Suprapubic skin (tissue), 4 donors: Measurements from ENCODE around the gene BCL6B. TPM values are rescaled to one million over a fixed set of nuclear protein-coding genes. Genes with fewer than 3 reads are reported as not detected.

ENCODE experiments used
- DNase-seq, 2 donors: peaks; one replicate each; pipeline ENCODE4 v3.0.0-alpha.2; 2019; ENCODE audit warnings: low spot score in 2 of 2
- H3K27ac ChIP-seq: fragments of 200-600 bp; sonication (generic); one replicate; pipeline ENCODE4 v1.5.1; 2019
- H3K27me3 ChIP-seq: fragments of 200-600 bp; sonication (generic); one replicate; pipeline ENCODE4 v1.5.1; 2019
- H3K36me3 ChIP-seq: fragments of 200-600 bp; sonication (generic); one replicate; pipeline ENCODE4 v1.5.1; 2019
- H3K4me1 ChIP-seq: fragments of 200-600 bp; sonication (generic); one replicate; pipeline ENCODE4 v1.5.1; 2019
- H3K4me3 ChIP-seq: fragments of 200-600 bp; sonication (generic); one replicate; pipeline ENCODE4 v1.5.1; 2019; ENCODE audit warnings: mild to moderate bottlenecking
- H3K9me3 ChIP-seq: fragments of 200-600 bp; sonication (generic); one replicate; pipeline ENCODE4 v1.5.1; 2019
- CTCF ChIP-seq, 2 donors: fragments of 200-600 bp in 1 of 2; fragments of 450-650 bp in 1 of 2; sonication (generic) in 1 of 2; IDR thresholded peaks; one replicate each; pipeline ENCODE4 v1.5.1; 2016 to 2019; ENCODE audit warnings: antibody characterized with exemption in 2 of 2, mild to moderate bottlenecking in 1 of 2, moderate library complexity in 1 of 2
- EP300 ChIP-seq: sonication (generic); formaldehyde crosslinking; IDR thresholded peaks from one replicate; pipeline ENCODE4 v1.6.1; 2017; ENCODE audit warnings: antibody characterized with exemption
- POLR2A ChIP-seq, 2 donors: fragments of 450-650 bp; IDR thresholded peaks; one replicate each; pipeline ENCODE4 v1.6.1; 2017; ENCODE audit warnings: antibody characterized with exemption in 2 of 2, mild to moderate bottlenecking in 2 of 2, moderate library complexity in 2 of 2
- POLR2AphosphoS5 ChIP-seq, 3 donors: sonication (generic); formaldehyde crosslinking; IDR thresholded peaks; one replicate each; pipeline ENCODE4 v1.6.1; 2017; ENCODE audit warnings: antibody characterized with exemption in 3 of 3
- WGBS: methylation state at CpG from one replicate; pipeline ENCODE4 v1.1.5; 2018; 5-methylcytosine and 5-hydroxymethylcytosine counted together
- total RNA-seq, 4 donors: library from RNA; depleted of rRNA; stranded (reverse); fragments of >200 nt; gene quantifications; one replicate each; pipeline ENCODE4 v1.1.0, GENCODE V29; 2016

The BCL6B gene
- total RNA-seq, 4 donors from 2014 or later = 1.6 to 3.1 (median 1.8) TPM

GRCh38 chr17:7004398-7005253 lies 18.2 kb upstream of the BCL6B start:
- Histone ChIP-seq H3K36me3 (peaks cover 42% of the 10 kb centered on the region), H3K27ac (no peak overlapping the region), H3K27me3 (no peaks in the 10 kb centered on the region), H3K4me3 (no peak overlapping the region), H3K4me1 (peaks cover 3% of the 10 kb centered on the region), H3K9me3 (no peaks in the 10 kb centered on the region)
- peak; percentile 59 to 61 for TF ChIP-seq CTCF (IDR thresholded peaks at IDR 0.05)
- TF ChIP-seq EP300 = no peak
- 93% methylated on average over 2 of the region's 2 CpGs for WGBS
- no peak for DNase-seq

- DNase-seq = no peak
- 100% methylated on average over 4 of the region's 7 CpGs for WGBS
- H3K27me3 ChIP-seq = no peaks in the 10 kb centered on the region
- H3K4me3 ChIP-seq = no peak overlapping the region
- TF ChIP-seq POLR2A (IDR thresholded peaks at IDR 0.05) (no peak), EP300 (no peak), POLR2AphosphoS5 (IDR thresholded peaks at IDR 0.05) (no peak), CTCF (IDR thresholded peaks at IDR 0.05) (no peak)
- H3K36me3 ChIP-seq = peaks cover 37% of the 10 kb centered on the region
- H3K9me3 ChIP-seq = no peaks in the 10 kb centered on the region
- peaks cover 14% of the 10 kb centered on the region for H3K4me1 ChIP-seq
- H3K27ac ChIP-seq = no peak overlapping the region
These were observed 17.1 kb upstream of the BCL6B start for GRCh38 chr17:7005716-7006115.

GRCh38 chr17:7007143-7007542 lies 15.7 kb upstream of the BCL6B start:
- Histone ChIP-seq H3K27me3 (no peaks in the 10 kb centered on the region), H3K36me3 (peaks cover 23% of the 10 kb centered on the region), H3K27ac (no peak overlapping the region), H3K4me3 (no peak overlapping the region), H3K4me1 (peaks cover 27% of the 10 kb centered on the region), H3K9me3 (no peaks in the 10 kb centered on the region)
- 69% methylated on average over 2 of the region's 2 CpGs for WGBS
- TF ChIP-seq POLR2A (IDR thresholded peaks at IDR 0.05) (no peak), CTCF (IDR thresholded peaks at IDR 0.05) (no peak), POLR2AphosphoS5 (IDR thresholded peaks at IDR 0.05) (no peak), EP300 (no peak)
- no peak for DNase-seq

GRCh38 chr17:7010523-7010922 lies 12.3 kb upstream of the BCL6B start:
- Histone ChIP-seq H3K4me3 (no peak overlapping the region), H3K27ac (no peak overlapping the region), H3K9me3 (no peaks in the 10 kb centered on the region), H3K27me3 (no peaks in the 10 kb centered on the region), H3K36me3 (peaks cover 16% of the 10 kb centered on the region), H3K4me1 (peaks cover 44% of the 10 kb centered on the region)
- 89% methylated on average over 2 of the region's 2 CpGs for WGBS
- no peak for DNase-seq
- TF ChIP-seq POLR2AphosphoS5 (IDR thresholded peaks at IDR 0.05) (no peak), POLR2A (IDR thresholded peaks at IDR 0.05) (no peak), CTCF (IDR thresholded peaks at IDR 0.05) (no peak), EP300 (no peak)

- 39% methylated on average over 14 of the region's 14 CpGs for whole genome bisulfite sequencing
- Histone ChIP-seq H3K4me1 (peaks cover 53% of the 10 kb centered on the region), H3K27ac (no peak overlapping the region)
These were observed 11.4 kb upstream of the BCL6B start for GRCh38 chr17:7011415-7011814.

More at GRCh38 chr17:7011415-7011814, 11.4 kb upstream of the BCL6B start:
- no peaks in the 10 kb centered on the region for H3K9me3 ChIP-seq
- DNase-seq = no peak
- TF ChIP-seq EP300 = no peak
- TF ChIP-seq POLR2AphosphoS5 (IDR thresholded peaks at IDR 0.05) = no peak
- TF ChIP-seq POLR2A (IDR thresholded peaks at IDR 0.05) = no peak
- no peak for TF ChIP-seq CTCF (IDR thresholded peaks at IDR 0.05)
- peaks cover 13% of the 10 kb centered on the region for H3K36me3 ChIP-seq
- H3K4me3 ChIP-seq = peak overlapping the region; percentile 65
- H3K27me3 ChIP-seq = no peaks in the 10 kb centered on the region
